Ectodermal cell (in vitro differentiated cells): ENCODE results near the gene SYT5.
"Not testable (repeated sequence)": the region's sequence is repeated elsewhere in the genome, so short reads cannot be mapped to it uniquely, and the experiment has no call there.

ENCODE experiments used
- H3K27ac ChIP-seq: 2 replicates; pipeline ENCODE4 v1.7.0; 2013; ENCODE audit warnings: mild to moderate bottlenecking, low read depth, low read length; ENCODE audit not compliant: insufficient read depth, poor library complexity, severe bottlenecking
- H3K27me3 ChIP-seq: 2 replicates; pipeline ENCODE4 v1.7.0; 2013; ENCODE audit warnings: mild to moderate bottlenecking, low read length; ENCODE audit not compliant: insufficient read depth, control insufficient read depth, poor library complexity, severe bottlenecking
- H3K36me3 ChIP-seq: one replicate; pipeline ENCODE4 v1.7.0; 2013; ENCODE audit warnings: low read length; ENCODE audit not compliant: control insufficient read depth, insufficient read depth
- H3K4me1 ChIP-seq: one replicate; pipeline ENCODE4 v1.7.0; 2013; ENCODE audit warnings: low read length; ENCODE audit not compliant: control insufficient read depth, insufficient read depth
- H3K4me3 ChIP-seq: 2 replicates; pipeline ENCODE4 v1.7.0; 2013; ENCODE audit warnings: low read depth, low read length, control low read depth; ENCODE audit not compliant: insufficient read depth
- H3K9me3 ChIP-seq: 2 replicates; pipeline ENCODE4 v1.7.0; 2013; ENCODE audit warnings: mild to moderate bottlenecking, low read length, moderate library complexity; ENCODE audit not compliant: control insufficient read depth
- WGBS, 2 experiments: methylation state at CpG; one replicate each; pipeline ENCODE4 v1.1.7; 2013; ENCODE audit warnings: missing lambda C conversion rate in 2 of 2; 5-methylcytosine and 5-hydroxymethylcytosine counted together

The SYT5 gene

DNA sequence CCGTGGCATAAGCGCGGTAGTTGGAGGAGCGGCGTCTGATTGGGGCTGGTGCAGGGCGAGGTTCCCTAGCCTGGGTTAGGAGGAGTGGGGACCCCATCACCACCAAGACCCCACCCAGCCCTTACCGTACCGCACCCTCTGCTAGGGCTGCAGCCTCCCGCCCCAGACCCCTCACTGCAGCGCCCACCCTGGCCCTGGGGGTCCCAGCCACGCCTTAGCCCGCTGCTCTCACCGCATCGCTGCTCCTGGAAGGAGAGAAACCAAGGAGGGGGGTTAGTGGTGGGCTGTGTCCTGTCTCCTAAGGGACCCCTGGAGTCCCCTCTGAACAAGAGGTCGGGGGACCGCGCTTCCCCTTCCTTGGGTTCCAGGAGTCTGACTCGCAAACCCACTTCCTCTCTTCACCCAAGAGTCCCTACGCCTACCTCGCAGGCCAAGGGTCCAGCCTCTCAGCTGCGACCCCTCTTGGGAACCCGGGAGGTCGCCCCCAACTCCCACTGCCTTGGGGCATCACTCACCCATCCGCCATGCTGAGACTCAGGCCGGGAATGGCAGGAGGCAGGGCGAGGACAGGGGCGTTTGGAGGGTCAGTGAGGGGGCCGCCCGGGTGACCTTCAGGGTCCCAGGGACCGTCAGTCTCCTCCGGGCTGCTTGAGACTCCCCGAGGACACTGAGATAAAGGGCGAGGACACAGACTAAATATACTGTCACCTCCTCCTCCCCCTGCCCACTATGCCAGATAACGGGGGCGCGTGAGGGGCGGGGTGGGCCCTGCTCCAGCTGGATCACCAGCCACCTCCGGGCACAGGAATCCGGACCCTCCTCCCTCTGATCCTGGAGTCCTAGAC is 22.8 kb downstream of the SYT5 start, which contains the start of gene TNNI3:
TNNI3 (minus strand) TSS at position 669 of the 845 bp plus-strand sequence; CDS start at position 526, 143 bp downstream.
- H3K27ac ChIP-seq: no peak within 1 kb of the TSS
- no peaks in the 10 kb centered on the region for H3K36me3 ChIP-seq
- H3K4me1 ChIP-seq: peaks cover 17% of the 10 kb centered on the region
- H3K27me3 ChIP-seq: peaks cover 13% of the 10 kb centered on the region
- H3K4me3 ChIP-seq: peak within 1 kb of the TSS; percentile 44
- no peaks in the 10 kb centered on the region for H3K9me3 ChIP-seq
- 83 to 86% methylated on average over 39 of the region's 39 CpGs for WGBS, 2 experiments

DNA sequence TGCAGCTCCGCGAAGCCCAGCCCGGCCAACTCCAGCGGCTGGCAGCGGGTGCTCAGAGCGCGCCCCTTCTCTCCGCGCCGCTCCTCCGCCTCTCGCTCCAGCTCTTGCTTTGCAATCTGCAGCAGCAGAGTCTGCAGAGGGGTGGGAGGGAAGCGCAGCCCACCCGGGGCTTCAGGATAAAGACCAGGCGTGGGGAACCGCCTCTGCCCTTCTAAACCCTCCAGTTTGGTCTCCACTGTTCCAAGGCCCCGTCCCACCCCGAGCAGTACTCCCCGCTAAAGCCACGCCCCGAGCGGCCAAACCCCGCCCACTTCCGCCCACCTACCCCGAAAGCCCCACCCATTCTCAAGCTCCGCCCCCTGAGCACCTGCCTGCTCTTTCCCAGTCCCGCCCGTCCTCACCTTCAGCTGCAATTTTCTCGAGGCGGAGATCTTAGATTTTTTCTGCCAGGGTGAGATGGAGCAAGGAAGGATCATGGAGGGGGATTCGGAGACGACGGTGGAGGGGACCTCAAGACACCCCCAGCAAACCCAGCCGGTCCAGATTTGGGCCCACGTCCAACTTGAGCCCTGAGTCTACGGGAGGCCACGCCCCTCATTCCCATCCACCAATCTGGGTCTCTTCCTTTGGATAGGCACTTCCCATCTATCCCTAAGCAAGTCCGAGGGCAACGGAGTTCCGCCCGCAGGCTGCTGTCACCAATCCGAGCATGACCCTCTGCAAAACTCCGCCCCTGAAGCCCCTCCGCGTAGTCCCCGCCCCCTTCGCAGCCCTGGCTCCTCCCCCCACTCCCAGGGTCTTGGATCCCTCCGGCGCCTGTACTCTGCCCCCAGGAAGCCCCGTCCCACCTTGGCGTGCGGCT is 23.7 kb downstream of the SYT5 start:
- Histone ChIP-seq H3K27ac (peak overlapping the region; percentile 48), H3K4me3 (peak overlapping the region; percentile 44), H3K9me3 (no peaks in the 10 kb centered on the region), H3K4me1 (peaks cover 17% of the 10 kb centered on the region), H3K27me3 (peaks cover 6% of the 10 kb centered on the region), H3K36me3 (no peaks in the 10 kb centered on the region)
- 34% methylated on average over 52 of the region's 52 CpGs for WGBS, 2 experiments

DNA sequence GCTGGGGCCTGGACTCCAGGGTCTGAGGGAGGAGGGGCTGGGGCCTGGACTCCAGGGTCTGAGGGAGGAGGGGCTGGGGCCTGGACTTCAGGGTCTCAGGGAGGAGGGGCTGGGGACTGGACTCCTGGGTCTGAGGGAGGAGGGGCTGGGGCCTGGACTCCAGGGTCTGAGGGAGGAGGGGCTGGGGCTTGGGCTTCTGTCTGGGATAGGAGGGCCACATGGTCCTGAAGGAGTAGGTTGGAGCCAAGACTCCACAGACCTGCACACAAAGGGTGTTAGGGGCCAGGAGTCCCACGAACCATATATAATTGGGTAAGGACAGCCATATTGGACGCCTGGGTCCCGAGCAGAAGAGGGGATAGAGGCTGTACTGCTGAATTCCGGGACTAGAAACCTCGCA is 24.3 kb downstream of the SYT5 start:
- Histone ChIP-seq H3K27ac (peak overlapping the region; percentile 48), H3K4me3 (peak overlapping the region; percentile 44), H3K4me1 (peaks cover 17% of the 10 kb centered on the region)
- H3K9me3 ChIP-seq, H3K36me3 ChIP-seq, H3K27me3 ChIP-seq: not testable (repeated sequence)
- WGBS, 2 experiments: 46 to 52% methylated on average over 5 of the region's 5 CpGs

DNA sequence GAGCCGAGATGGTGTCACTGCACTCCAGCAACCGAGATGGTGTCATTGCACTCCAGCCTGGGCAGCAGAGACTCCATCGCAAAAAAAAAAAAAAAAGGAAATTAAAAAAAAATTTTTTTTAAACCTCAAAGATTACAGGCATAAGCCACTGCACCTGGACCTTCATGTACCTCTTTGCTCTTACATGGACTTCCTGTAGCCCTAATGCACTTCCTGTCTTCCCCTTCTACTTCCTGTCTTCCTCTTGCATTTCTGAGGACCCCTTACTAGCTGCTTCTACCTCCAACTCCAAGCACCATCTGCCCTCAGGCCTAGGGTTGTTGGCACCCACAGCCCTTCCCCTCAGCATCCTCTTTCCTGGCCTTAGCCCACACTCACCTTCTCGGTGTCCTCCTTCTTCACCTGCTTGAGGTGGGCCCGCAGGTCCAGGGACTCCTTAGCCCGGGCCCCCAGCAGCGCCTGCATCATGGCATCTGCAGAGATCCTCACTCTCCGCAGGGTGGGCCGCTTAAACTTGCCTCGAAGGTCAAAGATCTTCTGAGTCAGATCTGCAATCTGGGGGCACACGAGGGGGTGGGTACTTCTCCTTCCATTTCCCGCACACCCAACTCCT is 26.3 kb downstream of the SYT5 start:
- Histone ChIP-seq H3K4me3 (no peak overlapping the region), H3K4me1 (peaks cover 7% of the 10 kb centered on the region), H3K27me3 (no peaks in the 10 kb centered on the region), H3K36me3 (no peaks in the 10 kb centered on the region), H3K9me3 (no peaks in the 10 kb centered on the region), H3K27ac (no peak overlapping the region)
- 91 to 92% methylated on average over 11 to 12 of the region's 12 CpGs for WGBS, 2 experiments

DNA sequence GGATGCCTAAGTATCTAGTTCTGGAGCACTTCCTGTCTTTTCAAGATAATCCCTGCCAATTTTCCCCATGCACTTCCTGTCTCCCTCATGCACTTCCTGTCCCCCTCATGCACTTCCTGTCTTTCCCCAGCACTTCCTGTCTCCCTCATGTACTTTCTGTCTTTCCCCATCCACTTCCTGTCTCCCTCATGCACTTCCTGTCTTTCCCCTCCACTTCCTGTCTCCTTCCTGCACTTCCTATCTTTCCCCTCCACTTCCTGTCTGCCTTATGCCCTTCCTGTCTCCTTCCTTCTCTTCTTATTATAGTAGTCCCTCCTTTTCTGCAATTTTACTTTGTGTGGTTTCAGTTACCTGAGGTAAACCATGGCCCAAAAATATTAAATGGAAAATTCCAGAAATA is 28.1 kb downstream of the SYT5 start:
- Histone ChIP-seq H3K36me3 (no peaks in the 10 kb centered on the region), H3K9me3 (no peaks in the 10 kb centered on the region), H3K4me1 (peaks cover 14% of the 10 kb centered on the region), H3K27ac (no peak overlapping the region), H3K27me3 (no peaks in the 10 kb centered on the region), H3K4me3 (no peak overlapping the region)

DNA sequence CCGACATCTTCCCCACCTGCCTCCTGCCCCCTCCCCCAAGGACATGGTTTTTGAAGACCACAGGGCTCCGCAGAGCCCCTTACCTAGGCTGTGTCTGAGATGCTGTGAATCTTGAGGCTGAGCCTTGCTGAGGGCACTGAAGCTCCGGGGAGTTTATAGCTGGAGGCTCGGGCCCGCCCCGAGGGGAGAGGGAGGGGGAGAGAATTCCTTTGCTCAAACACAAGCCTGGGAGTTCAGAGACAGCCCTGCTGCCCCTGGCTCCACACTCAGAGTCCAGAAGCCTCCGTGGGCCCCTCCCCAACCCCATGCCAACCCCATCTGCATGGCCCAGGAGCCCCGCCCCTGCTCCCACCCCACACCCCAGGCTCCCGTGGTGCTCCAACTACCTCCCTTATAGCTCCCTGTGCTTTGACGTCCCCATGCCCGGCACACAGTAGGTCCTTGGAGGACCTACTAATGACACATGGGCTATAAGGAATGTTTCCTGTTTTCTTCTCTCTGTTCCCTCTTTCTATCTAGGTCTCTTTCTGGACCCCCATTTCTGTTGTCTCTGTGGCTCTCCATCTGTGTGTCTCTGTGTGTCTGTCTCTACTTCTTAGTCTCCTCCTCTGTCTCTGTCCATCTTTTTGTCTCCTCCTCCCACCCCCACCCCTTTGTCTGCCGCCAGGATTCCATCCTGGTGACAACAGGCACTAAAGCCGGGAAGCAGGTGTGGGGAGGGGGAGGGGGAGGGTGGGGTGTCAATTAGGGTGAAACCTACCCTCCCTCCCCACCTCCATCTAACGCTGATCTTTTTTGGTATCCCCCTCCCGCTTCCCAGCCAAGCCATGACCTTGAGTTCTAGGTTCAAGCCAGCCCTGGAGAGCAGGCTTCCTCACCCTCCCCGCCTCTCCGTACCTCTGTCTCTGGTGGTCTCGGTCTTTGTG is 30.7 kb downstream of the SYT5 start, which contains the start of gene TNNT1:
TNNT1 (minus strand) TSS at position 129 of the 926 bp plus-strand sequence. CDS start 2,049 bp downstream, outside the sequence.
- Histone ChIP-seq H3K36me3 (peaks cover 3% of the 10 kb centered on the region), H3K4me3 (peak within 1 kb of the TSS; percentile 23), H3K27me3 (no peaks in the 10 kb centered on the region), H3K27ac (peak within 1 kb of the TSS; percentile 32), H3K4me1 (peaks cover 14% of the 10 kb centered on the region), H3K9me3 (no peaks in the 10 kb centered on the region)
- 8 to 10% methylated on average over 15 to 16 of the region's 18 CpGs for WGBS, 2 experiments

DNA sequence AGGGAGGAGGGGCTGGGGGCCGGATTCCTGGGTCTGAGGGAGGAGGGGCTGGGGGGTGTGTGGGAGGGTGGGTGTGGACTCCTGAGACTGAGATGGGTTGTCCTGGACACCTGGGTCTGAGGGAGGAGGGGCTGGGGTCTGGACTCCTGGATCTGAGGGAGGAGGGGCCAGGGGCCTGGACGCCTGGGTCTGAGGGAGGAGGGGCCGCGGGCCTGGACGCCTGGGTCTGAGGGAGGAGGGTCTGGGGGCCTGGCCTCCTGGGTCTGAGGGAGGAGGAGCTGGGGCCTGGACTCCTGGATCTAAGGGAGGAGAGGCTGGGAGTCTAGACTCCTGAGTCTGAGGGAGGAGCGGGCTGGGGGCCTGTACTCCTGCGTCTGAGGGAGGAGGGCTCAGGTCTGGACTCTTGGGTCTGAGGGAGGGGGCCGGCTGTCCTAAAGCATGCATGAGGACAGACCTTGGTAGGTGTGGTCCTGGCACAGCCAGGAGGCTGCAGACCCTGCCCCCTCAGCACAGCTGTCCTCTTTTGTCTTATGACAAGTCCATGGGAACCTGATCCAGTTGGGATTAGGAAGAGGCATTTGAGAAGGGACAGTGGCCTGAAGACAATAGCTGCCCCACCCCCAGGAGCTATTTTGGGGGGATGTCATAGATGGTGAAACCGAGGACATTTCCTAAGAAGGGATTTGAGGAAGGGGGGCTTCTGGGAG is 32.4 kb downstream of the SYT5 start:
- Histone ChIP-seq H3K36me3 (peaks cover 3% of the 10 kb centered on the region), H3K4me3 (no peak overlapping the region), H3K27me3 (no peaks in the 10 kb centered on the region), H3K27ac (no peak overlapping the region), H3K9me3 (no peaks in the 10 kb centered on the region), H3K4me1 (peaks cover 14% of the 10 kb centered on the region)
- WGBS, 2 experiments: 3% methylated on average over 8 to 9 of the region's 9 CpGs

DNA sequence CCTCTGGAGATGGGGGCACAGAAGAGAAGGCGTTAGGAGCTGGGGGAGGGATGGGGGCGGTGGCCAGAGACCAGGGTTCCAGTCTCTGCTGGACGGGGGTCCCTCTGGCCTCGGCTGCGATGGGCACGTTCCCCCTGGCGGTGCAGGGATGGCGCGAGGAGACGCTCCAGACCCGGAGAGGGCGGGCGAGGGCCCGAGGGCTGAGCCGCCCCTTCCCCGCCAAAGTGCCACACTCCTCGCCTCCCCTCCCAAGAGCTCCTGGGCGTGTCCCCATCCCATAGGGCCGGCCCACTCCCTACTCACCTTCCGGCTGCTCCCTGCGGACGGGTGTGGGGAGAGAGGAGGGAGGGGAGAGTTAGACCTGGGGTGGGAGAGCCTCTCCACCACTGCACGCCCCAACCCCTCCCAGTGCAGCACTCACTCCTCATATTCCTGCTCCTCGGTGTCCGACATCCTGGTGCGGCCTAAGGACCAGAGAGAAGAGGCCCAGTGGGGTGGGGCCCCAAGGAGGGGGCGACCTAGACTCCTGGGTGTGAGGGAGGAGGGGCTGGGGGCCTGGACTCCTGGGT is 33.3 kb downstream of the SYT5 start:
- peak overlapping the region; percentile 51 for H3K4me3 ChIP-seq
- 1% methylated on average over 22 of the region's 27 CpGs for WGBS, 2 experiments
- no peaks in the 10 kb centered on the region for H3K27me3 ChIP-seq
- no peaks in the 10 kb centered on the region for H3K9me3 ChIP-seq
- peak overlapping the region; percentile 59 for H3K27ac ChIP-seq
- peaks cover 14% of the 10 kb centered on the region for H3K4me1 ChIP-seq
- peaks cover 3% of the 10 kb centered on the region for H3K36me3 ChIP-seq
